Kidney (tissue), 14 donors: ENCODE data around the gene RIN2. TPM values are rescaled to one million over a fixed set of nuclear protein-coding genes. Genes with fewer than 3 reads are reported as not detected.
A peak's percentile ranks its signal among the peaks of the same experiment; 100 is the strongest.

Experiments used
- DNase-seq, 5 donors: peaks; one replicate each; pipeline ENCODE4 v3.0.0-alpha.2; 2013 to 2020
- FAIRE-seq: peaks from 2 replicates; lab custom pipeline; 2012; peaks lifted over from hg19 to GRCh38; lab: Jason Lieb, UNC
- H3K27ac ChIP-seq, 2 donors: one replicate each; pipeline ENCODE4 v1.7.0; 2013; ENCODE audit warnings: low read depth in 2 of 2, low read length in 2 of 2, inconsistent platforms in 1 of 2
- H3K27me3 ChIP-seq: one replicate; pipeline ENCODE4 v1.7.1; 2013; ENCODE audit warnings: low read length, inconsistent platforms; ENCODE audit not compliant: control insufficient read depth, insufficient read depth
- H3K36me3 ChIP-seq, 3 donors: one replicate each; pipeline versions ENCODE4 v1.7.0 to v1.7.1; 2013; ENCODE audit warnings: low read length in 3 of 3, control low read depth in 1 of 3, inconsistent platforms in 1 of 3; ENCODE audit not compliant: insufficient read depth in 3 of 3, control insufficient read depth in 2 of 3
- H3K4me1 ChIP-seq, 3 donors: one replicate each; pipeline versions ENCODE4 v1.7.0 to v1.7.1; 2013; ENCODE audit warnings: low read length in 3 of 3, inconsistent platforms in 1 of 3, low read depth in 1 of 3; ENCODE audit not compliant: control insufficient read depth in 2 of 3, insufficient read depth in 2 of 3
- H3K4me3 ChIP-seq, 3 donors: one replicate each; pipeline versions ENCODE4 v1.7.0 to v1.8.1; 2013; ENCODE audit warnings: low read length in 3 of 3, control low read depth in 1 of 3, inconsistent platforms in 1 of 3
- H3K9ac ChIP-seq, 3 donors: one replicate each; pipeline versions ENCODE4 v1.7.0 to v1.7.1; 2013; ENCODE audit warnings: low read length in 3 of 3, control low read depth in 1 of 3, inconsistent platforms in 1 of 3
- H3K9me3 ChIP-seq, 3 donors: one replicate each; pipeline versions ENCODE4 v1.7.0 to v1.7.1; 2013; ENCODE audit warnings: low read length in 3 of 3, control low read depth in 1 of 3, inconsistent platforms in 1 of 3; ENCODE audit not compliant: control insufficient read depth in 2 of 3, insufficient read depth in 1 of 3
- intact Hi-C: fragments of 100-400 bp; cut with DNase I; formaldehyde crosslinking; loops from one replicate; pipeline ENCODE4 v1.11.1; 2022
- polyA plus RNA-seq: library from polyadenylated mRNA; stranded (reverse); fragments of 350-450 nt; fragmentation: Illumina TruSeq; extraction: RNeasy Lipid Tissue Mini Kit (QIAGEN cat#74804); gene quantifications from one replicate; pipeline ENCODE4 v1.2.3, GENCODE V29; 2014; ENCODE audit warnings: low read depth, low replicate concordance; ENCODE audit not compliant: insufficient read depth
- total RNA-seq: library from RNA; stranded (reverse); fragmentation: NEBNext Ultra II Directional; extraction: Animal tissue kit (Norgen Biotek cat#: 25700); gene quantifications from one replicate; pipeline ENCODE4 v1.2.1, GENCODE V29; 2021
- TF ChIP-seq, protein P1 (sequence below): IDR thresholded peaks from 3 replicates; pipeline ENCODE4 v1.5.1; 2012; ENCODE audit warnings: mild to moderate bottlenecking, moderate library complexity, borderline replicate concordance; ENCODE audit not compliant: insufficient read depth; ENCODE audit errors: extremely low read depth
- donor health status: control.
- donor health status: control.
- donor health status: control.
- donor health status: control.
- donor health status: control.
- donor health status: DM: yes; HTN: yes; CAD: no.
- donor health status: Normal renal cell carcinoma (clear cell type).

Gene RIN2
- total and polyA plus RNA-seq, 2 donors from 2014 or later, result 20.2 to 109 TPM

GRCh38 chr20:19742974-19743639 lies 15.0 kb upstream of the RIN2 start:
- Histone ChIP-seq H3K36me3 (no peaks in the 10 kb centered on the region), H3K9me3 (no peaks in the 10 kb centered on the region), H3K27ac (no peak overlapping the region), H3K4me3 (no peak overlapping the region), H3K27me3 (no peaks in the 10 kb centered on the region), H3K4me1 (no peaks in the 10 kb centered on the region), H3K9ac (no peak overlapping the region)
- TF ChIP-seq, protein P1, sequence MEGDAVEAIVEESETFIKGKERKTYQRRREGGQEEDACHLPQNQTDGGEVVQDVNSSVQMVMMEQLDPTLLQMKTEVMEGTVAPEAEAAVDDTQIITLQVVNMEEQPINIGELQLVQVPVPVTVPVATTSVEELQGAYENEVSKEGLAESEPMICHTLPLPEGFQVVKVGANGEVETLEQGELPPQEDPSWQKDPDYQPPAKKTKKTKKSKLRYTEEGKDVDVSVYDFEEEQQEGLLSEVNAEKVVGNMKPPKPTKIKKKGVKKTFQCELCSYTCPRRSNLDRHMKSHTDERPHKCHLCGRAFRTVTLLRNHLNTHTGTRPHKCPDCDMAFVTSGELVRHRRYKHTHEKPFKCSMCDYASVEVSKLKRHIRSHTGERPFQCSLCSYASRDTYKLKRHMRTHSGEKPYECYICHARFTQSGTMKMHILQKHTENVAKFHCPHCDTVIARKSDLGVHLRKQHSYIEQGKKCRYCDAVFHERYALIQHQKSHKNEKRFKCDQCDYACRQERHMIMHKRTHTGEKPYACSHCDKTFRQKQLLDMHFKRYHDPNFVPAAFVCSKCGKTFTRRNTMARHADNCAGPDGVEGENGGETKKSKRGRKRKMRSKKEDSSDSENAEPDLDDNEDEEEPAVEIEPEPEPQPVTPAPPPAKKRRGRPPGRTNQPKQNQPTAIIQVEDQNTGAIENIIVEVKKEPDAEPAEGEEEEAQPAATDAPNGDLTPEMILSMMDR, result no peak
- FAIRE-seq (no peak), DNase-seq (peak in 1 of 5 donors; percentile 5)
- intact Hi-C loops, result no loop called here

DNA sequence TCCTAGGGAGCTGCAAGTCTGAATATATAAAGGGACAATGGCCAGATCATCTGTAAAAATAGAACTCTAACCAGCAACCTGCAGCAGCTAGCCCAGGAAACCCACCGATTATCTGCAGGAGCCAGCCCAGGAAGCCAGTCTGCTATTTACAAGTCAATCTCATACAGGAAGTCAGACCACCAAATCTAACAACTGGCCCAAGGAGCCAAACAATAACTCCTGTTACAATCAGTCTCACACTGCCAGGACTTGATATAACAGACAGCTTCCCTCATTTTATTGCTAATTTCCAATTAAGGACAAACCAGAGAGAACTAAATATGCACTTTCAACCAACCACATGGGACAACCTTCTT lies 14.4 kb upstream of the RIN2 start:
- H3K36me3 ChIP-seq, result no peaks in the 10 kb centered on the region
- H3K4me3 ChIP-seq, result no peak overlapping the region
- H3K4me1 ChIP-seq, result no peaks in the 10 kb centered on the region
- FAIRE-seq, result no peak
- no peaks in the 10 kb centered on the region for H3K9me3 ChIP-seq
- H3K27ac ChIP-seq, result no peak overlapping the region
- TF ChIP-seq, protein P1, result no peak
- no peak overlapping the region for H3K9ac ChIP-seq
- peak in 1 of 5 donors; percentile 6 for DNase-seq
- H3K27me3 ChIP-seq, result no peaks in the 10 kb centered on the region
- intact Hi-C loops, result no loop called here

DNA sequence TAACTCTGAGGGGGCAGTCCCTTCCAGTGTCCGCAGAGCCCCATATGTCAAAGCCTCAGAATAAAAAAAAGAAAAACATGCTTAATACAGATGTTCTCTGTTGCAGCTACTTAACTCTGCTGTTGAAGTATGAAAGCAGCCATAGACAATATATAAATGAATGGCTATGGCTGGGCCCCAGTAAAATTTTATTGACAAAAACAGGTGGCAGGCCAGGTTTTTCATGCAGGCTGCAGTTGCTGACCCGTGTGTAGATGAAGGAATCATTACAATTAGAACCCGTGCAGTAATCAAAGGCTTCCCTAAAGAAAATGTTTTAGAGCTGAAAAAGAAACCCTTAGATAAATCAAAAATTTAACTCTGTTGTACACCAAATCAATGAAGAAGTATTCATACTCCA lies 13.0 kb upstream of the RIN2 start:
- H3K9me3 ChIP-seq, result no peaks in the 10 kb centered on the region
- no peak for DNase-seq
- H3K9ac ChIP-seq, result no peak overlapping the region
- no peaks in the 10 kb centered on the region for H3K4me1 ChIP-seq
- H3K27ac ChIP-seq, result no peak overlapping the region
- FAIRE-seq, result no peak
- H3K36me3 ChIP-seq, result no peaks in the 10 kb centered on the region
- intact Hi-C loops, result no loop called here
- no peak overlapping the region for H3K4me3 ChIP-seq
- no peaks in the 10 kb centered on the region for H3K27me3 ChIP-seq
- TF ChIP-seq, protein P1, result no peak

DNA sequence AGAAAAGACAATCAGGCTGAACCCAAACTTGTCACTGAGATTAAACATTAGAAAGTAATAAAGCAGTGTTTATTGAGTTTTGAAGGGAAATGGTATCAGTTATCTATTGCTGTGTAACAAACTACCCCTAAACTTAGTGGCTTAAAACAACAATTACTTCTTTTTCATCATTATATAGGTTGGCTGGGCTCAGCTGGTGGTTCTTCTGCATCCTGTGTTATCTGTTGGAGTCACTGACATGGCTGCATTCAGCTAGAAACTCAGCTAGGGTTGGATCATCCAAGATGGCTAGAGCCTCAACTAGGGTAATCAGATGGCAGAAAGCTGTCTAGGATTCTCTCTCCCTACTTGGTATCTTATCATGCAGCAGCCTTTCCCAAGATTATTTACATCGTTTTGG lies 12.5 kb upstream of the RIN2 start:
- DNase-seq (no peak), FAIRE-seq (no peak)
- H3K27ac ChIP-seq, result no peak overlapping the region
- no peaks in the 10 kb centered on the region for H3K4me1 ChIP-seq
- intact Hi-C loops, result no loop called here
- no peaks in the 10 kb centered on the region for H3K9me3 ChIP-seq
- no peaks in the 10 kb centered on the region for H3K27me3 ChIP-seq
- H3K9ac ChIP-seq, result no peak overlapping the region
- TF ChIP-seq, protein P1, result no peak
- no peaks in the 10 kb centered on the region for H3K36me3 ChIP-seq
- no peak overlapping the region for H3K4me3 ChIP-seq
